Liver (tissue), 9 donors: Measurements from ENCODE around the gene EDC3. TPM values are rescaled to one million over a fixed set of nuclear protein-coding genes. Genes with fewer than 3 reads are reported as not detected.

ENCODE experiments used
- DNase-seq: peaks from one replicate; pipeline ENCODE4 v3.0.0-alpha.2; 2017; ENCODE audit warnings: low spot score
- H3K27ac ChIP-seq, 2 donors: one replicate each; pipeline ENCODE4 v1.7.0; 2013; ENCODE audit warnings: inconsistent platforms in 2 of 2, low read length in 2 of 2, control low read depth in 1 of 2, low read depth in 1 of 2, mild to moderate bottlenecking in 1 of 2
- H3K27me3 ChIP-seq, 4 donors: one replicate each; pipeline versions ENCODE4 v1.6.1 to v1.7.0; 2013; ENCODE audit warnings: low read length in 3 of 4, inconsistent platforms in 1 of 4, mild to moderate bottlenecking in 1 of 4, moderate library complexity in 1 of 4; ENCODE audit not compliant: control insufficient read depth in 4 of 4, insufficient read depth in 4 of 4
- H3K36me3 ChIP-seq, 4 donors: one replicate each; pipeline versions ENCODE4 v1.6.1 to v1.7.0; 2013; ENCODE audit warnings: low read length in 3 of 4, mild to moderate bottlenecking in 3 of 4, low read depth in 1 of 4, moderate library complexity in 1 of 4; ENCODE audit not compliant: control insufficient read depth in 4 of 4, insufficient read depth in 3 of 4
- H3K4me1 ChIP-seq, 4 donors: one replicate each; pipeline versions ENCODE4 v1.6.1 to v1.7.0; 2013; ENCODE audit warnings: low read length in 3 of 4, mild to moderate bottlenecking in 3 of 4, moderate library complexity in 1 of 4; ENCODE audit not compliant: control insufficient read depth in 4 of 4, insufficient read depth in 4 of 4
- H3K4me3 ChIP-seq, 3 donors: one replicate each; pipeline versions ENCODE4 v1.6.1 to v1.7.0; 2013; ENCODE audit warnings: low read length in 3 of 3, control low read depth in 1 of 3, low read depth in 1 of 3, mild to moderate bottlenecking in 1 of 3
- H3K9ac ChIP-seq, 2 donors: one replicate each; pipeline ENCODE4 v1.7.0; 2013; ENCODE audit warnings: low read length in 2 of 2, mild to moderate bottlenecking in 2 of 2, moderate library complexity in 2 of 2, control low read depth in 1 of 2, low read depth in 1 of 2
- H3K9me3 ChIP-seq, 4 donors: one replicate each; pipeline versions ENCODE4 v1.6.1 to v1.7.0; 2013; ENCODE audit warnings: low read length in 3 of 4; ENCODE audit not compliant: control insufficient read depth in 4 of 4
- ATF3 ChIP-seq: IDR thresholded peaks from 2 replicates; pipeline ENCODE4 v1.6.1; 2016; ENCODE audit warnings: antibody characterized with exemption
- CTCF ChIP-seq: fragments of 150-350 bp; IDR thresholded peaks from 2 replicates; pipeline ENCODE4 v1.5.1; 2017; ENCODE audit warnings: improper control_type of control experiment, low read depth, low read length; ENCODE audit not compliant: missing input control
- EGR1 ChIP-seq, 2 donors: IDR thresholded peaks; 2 replicates each; pipeline ENCODE4 v1.6.1; 2016 to 2018; ENCODE audit warnings: antibody characterized with exemption in 2 of 2, low read depth in 2 of 2
- FOXA1 ChIP-seq: IDR thresholded peaks from 2 replicates; pipeline ENCODE4 v1.6.1; 2016; ENCODE audit warnings: antibody characterized with exemption
- FOXA2 ChIP-seq: IDR thresholded peaks from 2 replicates; pipeline ENCODE4 v1.6.1; 2016; ENCODE audit warnings: antibody characterized with exemption
- HNF4A ChIP-seq, 2 donors: conservative IDR thresholded peaks; 2 replicates each; pipeline ENCODE4 v1.6.1; 2016; ENCODE audit warnings: antibody characterized with exemption in 2 of 2, mild to moderate bottlenecking in 2 of 2
- HNF4G ChIP-seq: IDR thresholded peaks from 2 replicates; pipeline ENCODE4 v1.6.1; 2016; ENCODE audit warnings: antibody characterized with exemption
- JUND ChIP-seq, 2 donors: IDR thresholded peaks; 2 replicates each; pipeline ENCODE4 v1.6.1; 2016; ENCODE audit warnings: antibody characterized with exemption in 2 of 2
- MAX ChIP-seq: IDR thresholded peaks from 2 replicates; pipeline ENCODE4 v1.6.1; 2016; ENCODE audit warnings: antibody characterized with exemption
- NR2F2 ChIP-seq: IDR thresholded peaks from 2 replicates; pipeline ENCODE4 v1.6.1; 2016; ENCODE audit warnings: antibody characterized with exemption
- RAD21 ChIP-seq, 2 donors: IDR thresholded peaks; 2 replicates each; pipeline ENCODE4 v1.6.1; 2016; ENCODE audit warnings: antibody characterized with exemption in 2 of 2, mild to moderate bottlenecking in 2 of 2
- RXRA ChIP-seq, 2 donors: IDR thresholded peaks; 2 replicates each; pipeline ENCODE4 v1.6.1; 2017 to 2018; ENCODE audit warnings: antibody characterized with exemption in 2 of 2, mild to moderate bottlenecking in 1 of 2
- SP1 ChIP-seq: IDR thresholded peaks from 2 replicates; pipeline ENCODE4 v1.6.1; 2018; ENCODE audit warnings: antibody characterized with exemption, mild to moderate bottlenecking
- TAF1 ChIP-seq: conservative IDR thresholded peaks from 2 replicates; pipeline ENCODE4 v1.6.1; 2016; ENCODE audit warnings: antibody characterized with exemption, mild to moderate bottlenecking
- ZBTB33 ChIP-seq: IDR thresholded peaks from 2 replicates; pipeline ENCODE4 v1.6.1; 2016; ENCODE audit warnings: antibody characterized with exemption
- WGBS: extraction: QIAGEN DNeasy Blood & Tissue Kit; methylation state at CpG from one replicate; pipeline ENCODE4 v1.1.7; 2013; 5-methylcytosine and 5-hydroxymethylcytosine counted together
- polyA plus RNA-seq, 2 donors: library from polyadenylated mRNA; stranded (reverse) in 1 of 2; unstranded in 1 of 2; fragments of 200-250 nt in 1 of 2; fragments of >200 nt in 1 of 2; fragmentation: Nextera tagmentation in 1 of 2; extraction: Ambion mirVana in 1 of 2; gene quantifications; one replicate each; pipeline versions ENCODE4 v1.2.1 to v1.2.3, GENCODE V29; 2013 to 2015
- total RNA-seq, 2 donors: library from RNA; depleted of rRNA; stranded (reverse); fragments of >200 nt; gene quantifications; one replicate each; pipeline ENCODE4 v1.2.3, GENCODE V29; 2014
- donor health status: healthy.
- donor health status: healthy.
- donor health status: healthy.
- donor health status: healthy.
- donor health status: healthy.

Gene EDC3
- total and polyA plus RNA-seq, 4 donors = 5.8 to 9.5 (median 7.4) TPM

- no peak overlapping the region for H3K27ac ChIP-seq
- DNase-seq = no peak
- no peak overlapping the region for H3K9ac ChIP-seq
- H3K36me3 ChIP-seq = peaks cover 0 to 26% (median 13%) of the 10 kb centered on the region in 4 donors
- no peak overlapping the region for H3K4me3 ChIP-seq
- no peaks in the 10 kb centered on the region for H3K9me3 ChIP-seq
- 81% methylated on average over 4 of the region's 4 CpGs for WGBS
- no peaks in the 10 kb centered on the region for H3K27me3 ChIP-seq
- H3K4me1 ChIP-seq = peaks cover 0 to 3% (median 1%) of the 10 kb centered on the region in 4 donors
- no peak for TF ChIP-seq JUND (IDR thresholded peaks at IDR 0.05)
- no peak for TF ChIP-seq HNF4A (conservative IDR thresholded peaks at IDR 0.05)
- TF ChIP-seq CTCF = no peak
- no peak for TF ChIP-seq ZBTB33
- TF ChIP-seq FOXA1 = no peak
- no peak for TF ChIP-seq ATF3
- no peak for TF ChIP-seq MAX
- TF ChIP-seq SP1 = no peak
- no peak for TF ChIP-seq EGR1 (IDR thresholded peaks at IDR 0.05; ENCODE audit: low read depth in 2 of 2)
- no peak for TF ChIP-seq FOXA2
- no peak for TF ChIP-seq TAF1
- no peak for TF ChIP-seq HNF4G
- TF ChIP-seq NR2F2 = no peak
- TF ChIP-seq RAD21 (IDR thresholded peaks at IDR 0.05) = no peak
These were observed 53.5 kb downstream of the EDC3 start for GRCh38 chr15:74642348-74642733.

- Histone ChIP-seq H3K27ac (no peak overlapping the region), H3K9ac (no peak overlapping the region), H3K27me3 (no peaks in the 10 kb centered on the region), H3K9me3 (no peaks in the 10 kb centered on the region), H3K4me1 (peaks cover 0 to 3% (median 1%) of the 10 kb centered on the region in 4 donors), H3K4me3 (no peak overlapping the region), H3K36me3 (peaks cover 0 to 36% (median 21%) of the 10 kb centered on the region in 4 donors)
- DNase-seq = no peak
- WGBS = 83% methylated on average over 1 of the region's 1 CpG
- no peak for TF ChIP-seq RXRA (IDR thresholded peaks at IDR 0.05)
- TF ChIP-seq ZBTB33 = no peak
- TF ChIP-seq MAX = no peak
- TF ChIP-seq RAD21 (IDR thresholded peaks at IDR 0.05) = no peak
- no peak for TF ChIP-seq HNF4G
- TF ChIP-seq CTCF = no peak
- TF ChIP-seq ATF3 = no peak
- no peak for TF ChIP-seq FOXA1
These were observed 54.7 kb downstream of the EDC3 start for GRCh38 chr15:74641151-74641550.
